Peyer's patch (tissue), 4 donors: ENCODE measurements around the gene CSMD2. TPM values are rescaled to one million over a fixed set of nuclear protein-coding genes. Genes with fewer than 3 reads are reported as not detected.

ENCODE experiments used
- DNase-seq, 3 donors: peaks; one replicate each; pipeline ENCODE4 v3.0.0-alpha.2; 2017 to 2019
- H3K27ac ChIP-seq, 4 donors: fragments of 200-600 bp; sonication (generic); one replicate each; pipeline ENCODE4 v1.5.1; 2016 to 2019
- H3K27me3 ChIP-seq, 2 donors: fragments of 200-600 bp; sonication (generic); one replicate each; pipeline ENCODE4 v1.5.1; 2019
- H3K36me3 ChIP-seq, 3 donors: fragments of 200-600 bp; sonication (generic); one replicate each; pipeline ENCODE4 v1.5.1; 2016 to 2019
- H3K4me1 ChIP-seq, 4 donors: fragments of 200-600 bp; sonication (generic); one replicate each; pipeline ENCODE4 v1.5.1; 2016 to 2019
- H3K4me3 ChIP-seq, 4 donors: fragments of 200-600 bp; sonication (generic); 1 replicate in 3 of 4; 2 replicates in 1 of 4; pipeline ENCODE4 v1.5.1; 2016 to 2019; ENCODE audit warnings: mild to moderate bottlenecking in 1 of 4
- H3K9me3 ChIP-seq, 4 donors: fragments of 200-600 bp; sonication (generic); one replicate each; pipeline ENCODE4 v1.5.1; 2016 to 2019; ENCODE audit warnings: mild to moderate bottlenecking in 1 of 4
- POLR2A ChIP-seq, 2 donors: fragments of 450-650 bp; IDR thresholded peaks; one replicate each; pipeline ENCODE4 v1.5.1; 2017; ENCODE audit warnings: antibody characterized with exemption in 2 of 2, mild to moderate bottlenecking in 2 of 2, moderate library complexity in 2 of 2
- total RNA-seq, 4 donors: library from RNA; depleted of rRNA; stranded (reverse); fragments of >200 nt; gene quantifications; one replicate each; pipeline ENCODE4 v1.1.0, GENCODE V29; 2016
- TF ChIP-seq, protein P1 (sequence below), 6 experiments: fragments of 450-650 bp in 4 of 6; fragments of 200-600 bp in 2 of 6; sonication (generic) in 1 of 6; IDR thresholded peaks; one replicate each; pipeline ENCODE4 v1.5.1; 2017 to 2019; ENCODE audit warnings: antibody characterized with exemption in 6 of 6, mild to moderate bottlenecking in 3 of 6, moderate library complexity in 1 of 6

Gene CSMD2
- total RNA-seq, 4 donors from 2014 or later: under 0.01 to 1.2 (median 0.70) TPM

- no peaks in the 10 kb centered on the region for H3K27me3 ChIP-seq
- TF ChIP-seq POLR2A (IDR thresholded peaks at IDR 0.05): no peak
- TF ChIP-seq, protein P1, sequence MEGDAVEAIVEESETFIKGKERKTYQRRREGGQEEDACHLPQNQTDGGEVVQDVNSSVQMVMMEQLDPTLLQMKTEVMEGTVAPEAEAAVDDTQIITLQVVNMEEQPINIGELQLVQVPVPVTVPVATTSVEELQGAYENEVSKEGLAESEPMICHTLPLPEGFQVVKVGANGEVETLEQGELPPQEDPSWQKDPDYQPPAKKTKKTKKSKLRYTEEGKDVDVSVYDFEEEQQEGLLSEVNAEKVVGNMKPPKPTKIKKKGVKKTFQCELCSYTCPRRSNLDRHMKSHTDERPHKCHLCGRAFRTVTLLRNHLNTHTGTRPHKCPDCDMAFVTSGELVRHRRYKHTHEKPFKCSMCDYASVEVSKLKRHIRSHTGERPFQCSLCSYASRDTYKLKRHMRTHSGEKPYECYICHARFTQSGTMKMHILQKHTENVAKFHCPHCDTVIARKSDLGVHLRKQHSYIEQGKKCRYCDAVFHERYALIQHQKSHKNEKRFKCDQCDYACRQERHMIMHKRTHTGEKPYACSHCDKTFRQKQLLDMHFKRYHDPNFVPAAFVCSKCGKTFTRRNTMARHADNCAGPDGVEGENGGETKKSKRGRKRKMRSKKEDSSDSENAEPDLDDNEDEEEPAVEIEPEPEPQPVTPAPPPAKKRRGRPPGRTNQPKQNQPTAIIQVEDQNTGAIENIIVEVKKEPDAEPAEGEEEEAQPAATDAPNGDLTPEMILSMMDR (IDR thresholded peaks at IDR 0.05): no peak
- H3K36me3 ChIP-seq: no peaks in the 10 kb centered on the region
- H3K9me3 ChIP-seq: no peaks in the 10 kb centered on the region
- H3K27ac ChIP-seq: no peak overlapping the region
- peaks cover 0 to 6% (median 0%) of the 10 kb centered on the region in 4 donors for H3K4me1 ChIP-seq
- no peak for DNase-seq
- H3K4me3 ChIP-seq: no peak overlapping the region
Observed at GRCh38 chr1:33659641-33660040, 505.4 kb downstream of the CSMD2 start.

DNA sequence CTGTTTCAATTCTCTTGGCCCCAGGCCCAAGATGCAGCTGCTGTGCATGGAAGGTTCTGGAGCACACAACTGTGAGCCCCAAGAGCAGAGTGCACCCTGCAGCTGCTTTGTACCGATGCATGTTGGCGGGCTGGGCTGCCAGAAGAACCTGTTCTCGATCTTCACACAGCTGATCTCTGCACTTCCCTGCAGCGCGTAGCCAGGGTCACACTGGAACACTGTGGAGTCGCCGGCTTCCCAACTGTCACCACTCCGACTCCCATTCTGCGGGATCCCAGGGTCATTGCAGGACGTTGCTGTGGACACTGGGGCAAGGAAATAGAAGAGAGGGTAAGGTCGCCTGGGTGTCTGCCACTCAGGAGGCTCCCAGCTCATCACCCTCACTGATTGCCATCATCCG is 507.2 kb downstream of the CSMD2 start:
- peaks cover 0 to 6% (median 0%) of the 10 kb centered on the region in 4 donors for H3K4me1 ChIP-seq
- no peak for DNase-seq
- TF ChIP-seq, protein P1 (IDR thresholded peaks at IDR 0.05): no peak
- no peak for TF ChIP-seq POLR2A (IDR thresholded peaks at IDR 0.05)
- no peaks in the 10 kb centered on the region for H3K9me3 ChIP-seq
- no peak overlapping the region for H3K4me3 ChIP-seq
- no peak overlapping the region for H3K27ac ChIP-seq
- no peaks in the 10 kb centered on the region for H3K27me3 ChIP-seq
- no peaks in the 10 kb centered on the region for H3K36me3 ChIP-seq

GRCh38 chr1:33656467-33657005 is 508.5 kb downstream of the CSMD2 start:
- H3K4me1 ChIP-seq: peaks cover 0 to 6% (median 0%) of the 10 kb centered on the region in 4 donors

GRCh38 chr1:33655496-33655895 is 509.5 kb downstream of the CSMD2 start:
- no peaks in the 10 kb centered on the region for H3K9me3 ChIP-seq
- DNase-seq: no peak
- no peak overlapping the region for H3K4me3 ChIP-seq
- H3K27me3 ChIP-seq: no peaks in the 10 kb centered on the region
- TF ChIP-seq, protein P1 (IDR thresholded peaks at IDR 0.05): no peak
- TF ChIP-seq POLR2A (IDR thresholded peaks at IDR 0.05): no peak
- H3K27ac ChIP-seq: no peak overlapping the region
- no peaks in the 10 kb centered on the region for H3K36me3 ChIP-seq
- peaks cover 0 to 3% (median 0%) of the 10 kb centered on the region in 4 donors for H3K4me1 ChIP-seq

More at GRCh38 chr1:33656467-33657005, 508.5 kb downstream of the CSMD2 start:
- Histone ChIP-seq H3K27me3 (no peaks in the 10 kb centered on the region), H3K4me3 (no peak overlapping the region), H3K27ac (no peak overlapping the region), H3K9me3 (no peaks in the 10 kb centered on the region), H3K36me3 (no peaks in the 10 kb centered on the region)
- no peak for TF ChIP-seq POLR2A (IDR thresholded peaks at IDR 0.05)
- TF ChIP-seq, protein P1 (IDR thresholded peaks at IDR 0.05): no peak
- no peak for DNase-seq

GRCh38 chr1:33654267-33654834 is 510.7 kb downstream of the CSMD2 start:
- TF ChIP-seq, protein P1 (IDR thresholded peaks at IDR 0.05): peak in 3 of 6 experiments; percentile 38 to 46 (median 45)
- no peak for TF ChIP-seq POLR2A (IDR thresholded peaks at IDR 0.05)
- no peaks in the 10 kb centered on the region for H3K9me3 ChIP-seq
- H3K4me1 ChIP-seq: no peaks in the 10 kb centered on the region
- H3K4me3 ChIP-seq: no peak overlapping the region
- no peaks in the 10 kb centered on the region for H3K27me3 ChIP-seq
- no peaks in the 10 kb centered on the region for H3K36me3 ChIP-seq
- no peak overlapping the region for H3K27ac ChIP-seq
- DNase-seq: no peak
